Fibroblast of mammary gland (primary cell): ENCODE results near the gene ATP6V0E1.
"Not testable (repeated sequence)": the region's sequence is repeated elsewhere in the genome, so short reads cannot be mapped to it uniquely, and the experiment has no call there.

ENCODE experiments used
- DNase-seq: peaks from one replicate; pipeline ENCODE4 v3.0.0-alpha.2; 2010; ENCODE audit warnings: low read depth
- H3K4me3 ChIP-seq: 2 replicates; pipeline ENCODE4 v1.5.1; 2011; ENCODE audit warnings: low read depth, mild to moderate bottlenecking, low read length, moderate library complexity; ENCODE audit not compliant: control insufficient read depth
- CTCF ChIP-seq: conservative IDR thresholded peaks from 2 replicates; pipeline ENCODE4 v1.5.1; 2011; ENCODE audit warnings: low read depth, low read length, inconsistent platforms; ENCODE audit not compliant: control insufficient read depth, insufficient read depth

Gene ATP6V0E1

DNA sequence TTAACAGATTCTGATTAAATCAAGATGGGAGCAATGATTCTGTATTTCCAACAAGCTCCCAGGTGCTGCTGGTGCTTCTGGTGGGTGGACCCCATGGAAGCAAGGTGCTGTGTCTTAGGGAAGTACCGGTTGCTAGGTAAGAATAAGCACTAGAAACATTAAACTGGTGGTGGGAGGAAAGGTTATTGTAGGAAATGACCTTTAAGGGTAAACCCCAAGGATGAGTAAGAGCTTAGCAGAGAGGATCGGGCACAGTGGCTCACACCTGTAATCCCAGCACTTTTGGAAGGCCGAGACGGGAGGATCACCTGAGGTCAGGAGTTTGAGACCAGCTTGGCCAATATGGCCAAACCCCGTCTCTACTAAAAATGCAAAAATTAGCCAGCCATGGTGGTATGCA, 56.4 kb downstream of the ATP6V0E1 start:
- no peak for DNase-seq
- no peak overlapping the region for H3K4me3 ChIP-seq
- TF ChIP-seq CTCF, result no peak

DNA sequence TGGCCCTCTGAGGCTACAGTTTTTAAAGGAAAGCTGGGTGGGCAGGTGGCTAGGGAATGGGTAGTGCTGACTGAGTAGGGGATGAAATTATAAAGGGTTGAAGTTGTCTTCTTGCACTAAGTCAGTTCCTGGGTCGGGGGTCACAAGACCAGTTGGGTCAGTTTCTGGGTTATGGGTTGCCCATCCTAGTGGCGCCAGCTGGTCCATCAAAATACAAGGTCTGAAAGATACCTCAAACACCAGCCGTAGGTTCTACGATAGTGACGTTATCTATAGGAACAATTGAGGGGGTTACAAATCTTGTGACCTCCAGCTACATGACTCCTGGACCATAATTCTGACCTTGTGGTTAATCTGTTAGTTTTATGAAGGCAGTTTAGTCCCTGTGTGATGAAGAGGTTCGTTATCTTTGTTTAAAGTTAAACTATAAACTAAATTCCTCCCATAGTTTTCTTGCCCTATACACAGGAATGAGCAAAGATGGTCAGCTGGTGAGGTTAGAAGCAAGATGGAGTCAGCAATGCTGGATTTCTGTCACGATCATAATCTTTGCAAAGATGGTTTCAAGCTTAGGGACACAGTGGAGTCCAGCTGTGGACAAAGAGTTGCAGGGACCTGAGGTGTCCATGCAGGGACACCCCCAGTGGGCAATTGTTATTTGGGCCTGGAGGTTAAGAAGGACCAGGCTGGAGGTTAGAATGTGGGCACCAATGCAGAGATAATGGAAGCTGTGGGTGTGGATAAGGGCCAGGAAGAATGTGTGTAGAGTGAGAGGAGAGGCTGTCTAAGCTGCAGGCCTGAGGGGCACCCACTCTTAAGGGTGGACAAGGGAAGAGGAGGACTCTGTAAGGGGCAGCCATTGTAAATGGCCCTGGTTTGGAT, 58.6 kb downstream of the ATP6V0E1 start:
- H3K4me3 ChIP-seq, result no peak overlapping the region
- TF ChIP-seq CTCF, result no peak

DNA sequence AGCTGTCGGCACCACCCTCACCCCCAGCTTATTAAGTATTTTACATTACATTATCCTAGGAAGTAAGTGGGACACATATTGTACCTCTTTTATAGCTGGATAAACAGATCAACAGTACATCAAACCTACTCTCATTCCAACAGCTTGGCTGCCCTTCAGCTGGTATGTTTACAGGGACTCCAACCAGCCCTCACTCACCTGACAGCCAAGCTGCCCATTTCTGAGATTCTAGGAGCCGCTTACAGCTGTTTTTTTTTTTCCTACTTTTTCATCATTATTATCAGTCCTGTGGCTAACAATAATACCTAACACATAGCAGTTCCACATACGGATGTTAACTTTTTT, 59.2 kb downstream of the ATP6V0E1 start:
- no peak for DNase-seq
- TF ChIP-seq CTCF, result no peak

More for the DNA sequence above, 58.6 kb downstream of the ATP6V0E1 start:
- DNase-seq, result no peak

DNA sequence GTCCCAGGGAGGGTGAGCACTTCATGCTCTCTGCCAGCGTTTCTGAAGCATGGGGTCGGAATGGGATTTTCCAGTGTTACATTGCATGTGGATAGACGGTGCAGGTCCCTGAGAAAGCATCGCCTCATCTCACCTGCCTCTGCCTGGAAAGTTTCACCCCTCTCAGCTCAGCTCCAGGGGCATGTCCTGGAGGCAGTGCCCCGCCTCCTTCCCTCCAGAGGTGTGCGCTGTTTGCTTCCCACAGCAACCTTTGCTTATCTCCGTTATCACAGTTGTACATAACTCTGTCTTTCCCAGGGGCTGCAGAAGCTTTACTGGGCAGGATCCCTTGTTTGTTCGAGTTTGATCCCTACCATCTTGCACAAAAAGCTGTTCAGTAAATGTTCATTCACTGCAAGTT, 61.9 kb downstream of the ATP6V0E1 start:
- no peak for DNase-seq

More for the DNA sequence above, 59.2 kb downstream of the ATP6V0E1 start:
- H3K4me3 ChIP-seq, result no peak overlapping the region

GRCh38 chr5:173047096-173047837, 63.7 kb downstream of the ATP6V0E1 start:
- not testable (repeated sequence) for DNase-seq, H3K4me3 ChIP-seq

More for the DNA sequence above, 61.9 kb downstream of the ATP6V0E1 start:
- H3K4me3 ChIP-seq, result no peak overlapping the region
- TF ChIP-seq CTCF, result no peak

DNA sequence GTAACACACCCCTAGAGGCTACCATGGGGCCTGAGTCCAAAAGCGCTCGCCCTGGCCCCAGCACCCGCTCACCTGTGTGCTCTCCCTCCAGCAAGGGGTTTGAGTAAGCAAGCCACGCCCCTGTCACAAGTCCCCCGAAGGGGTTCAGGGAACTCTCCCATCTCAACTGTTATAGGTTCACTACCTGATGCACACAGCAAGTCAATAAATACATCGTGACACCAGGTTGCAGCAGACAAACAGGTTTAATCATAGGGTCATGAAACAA, 64.2 kb downstream of the ATP6V0E1 start:
- H3K4me3 ChIP-seq, result no peak overlapping the region
- no peak for DNase-seq
- no peak for TF ChIP-seq CTCF

- no peak for DNase-seq
- TF ChIP-seq CTCF, result no peak
- H3K4me3 ChIP-seq, result no peak overlapping the region
Measured at GRCh38 chr5:173050791-173051190, 67.2 kb downstream of the ATP6V0E1 start.
